Astrocyte (in vitro differentiated cells and primary cell): Measurements from ENCODE around the gene PHETA2. TPM values are rescaled to one million over a fixed set of nuclear protein-coding genes. Genes with fewer than 3 reads are reported as not detected.

Source experiments
- DNase-seq: peaks from one replicate; pipeline ENCODE4 v3.0.0-alpha.2; 2010; ENCODE audit warnings: low read depth
- FAIRE-seq: peaks from 2 replicates; lab custom pipeline; 2011; peaks lifted over from hg19 to GRCh38; lab: Jason Lieb, UNC
- H2AFZ ChIP-seq: 2 replicates; pipeline ENCODE4 v1.6.0; 2012; ENCODE audit warnings: low read depth, low read length, inconsistent platforms
- H3K27ac ChIP-seq: 2 replicates; pipeline ENCODE4 v1.5.1; 2011; ENCODE audit warnings: low read depth, low read length, inconsistent platforms
- H3K27me3 ChIP-seq: 2 replicates; pipeline ENCODE4 v1.6.0; 2011; ENCODE audit warnings: low read length, inconsistent platforms; ENCODE audit not compliant: insufficient read depth
- H3K36me3 ChIP-seq: 2 replicates; pipeline ENCODE4 v1.5.1; 2011; ENCODE audit warnings: low read length, inconsistent platforms; ENCODE audit not compliant: insufficient read depth
- H3K4me1 ChIP-seq: 2 replicates; pipeline ENCODE4 v1.5.1; 2011; ENCODE audit warnings: low read length, inconsistent platforms; ENCODE audit not compliant: insufficient read depth
- H3K4me2 ChIP-seq: 2 replicates; pipeline ENCODE4 v1.6.0; 2012; ENCODE audit warnings: low read length, inconsistent platforms
- H3K4me3 ChIP-seq: 2 replicates; pipeline ENCODE4 v1.5.1; 2011; ENCODE audit warnings: low read depth, mild to moderate bottlenecking, low read length, inconsistent platforms; ENCODE audit not compliant: insufficient read depth
- H3K79me2 ChIP-seq: 2 replicates; pipeline ENCODE4 v1.6.0; 2012; ENCODE audit warnings: mild to moderate bottlenecking, low read length, inconsistent platforms; ENCODE audit not compliant: insufficient read depth
- H3K9ac ChIP-seq: 2 replicates; pipeline ENCODE4 v1.6.0; 2012; ENCODE audit warnings: mild to moderate bottlenecking, low read length, inconsistent platforms
- H3K9me3 ChIP-seq: 2 replicates; pipeline ENCODE4 v1.5.1; 2012; ENCODE audit warnings: low read depth, mild to moderate bottlenecking, low read length, inconsistent platforms; ENCODE audit not compliant: insufficient read depth
- H4K20me1 ChIP-seq: 2 replicates; pipeline ENCODE4 v1.6.0; 2012; ENCODE audit warnings: low read length, inconsistent platforms; ENCODE audit not compliant: insufficient read depth
- H3K27ac Mint-ChIP-seq: one replicate; pipeline ENCODE4 v1.8.0; 2021; ENCODE audit warnings: mild to moderate bottlenecking, mixed read lengths; ENCODE audit not compliant: unreplicated experiment
- H3K27me3 Mint-ChIP-seq: one replicate; pipeline ENCODE4 v1.8.0; 2021; ENCODE audit warnings: low read depth, mixed read lengths; ENCODE audit not compliant: unreplicated experiment
- H3K36me3 Mint-ChIP-seq: one replicate; pipeline ENCODE4 v1.8.0; 2021; ENCODE audit warnings: low read depth, mixed read lengths; ENCODE audit not compliant: unreplicated experiment
- H3K4me1 Mint-ChIP-seq: one replicate; pipeline ENCODE4 v1.8.0; 2021; ENCODE audit warnings: low read depth, mixed read lengths; ENCODE audit not compliant: unreplicated experiment
- H3K4me3 Mint-ChIP-seq: one replicate; pipeline ENCODE4 v1.8.0; 2021; ENCODE audit warnings: mild to moderate bottlenecking, moderate library complexity, mixed read lengths; ENCODE audit not compliant: unreplicated experiment
- H3K9me3 Mint-ChIP-seq: one replicate; pipeline ENCODE4 v1.8.0; 2021; ENCODE audit warnings: mild to moderate bottlenecking, mixed read lengths; ENCODE audit not compliant: unreplicated experiment
- CTCF ChIP-seq: IDR thresholded peaks from 2 replicates; pipeline ENCODE4 v1.5.1; 2011; ENCODE audit warnings: low read depth, mild to moderate bottlenecking, inconsistent platforms, low read length, moderate library complexity; ENCODE audit not compliant: insufficient read depth
- EZH2 ChIP-seq: IDR thresholded peaks from 2 replicates; pipeline ENCODE4 v1.6.1; 2012; ENCODE audit warnings: mild to moderate bottlenecking, low read length, inconsistent platforms; ENCODE audit not compliant: insufficient read depth
- total RNA-seq: library from RNA; stranded (reverse); gene quantifications from 2 replicates; pipeline ENCODE4 v1.2.1, GENCODE V29; 2021

The PHETA2 gene
- total RNA-seq, 1 donor from 2014 or later, result 0.18 TPM

- Histone ChIP-seq H4K20me1 (no peaks in the 10 kb centered on the region), H3K4me3 (no peak overlapping the region), H3K79me2 (peaks cover 14% of the 10 kb centered on the region), H3K27me3 (no peaks in the 10 kb centered on the region), H3K9me3 (no peaks in the 10 kb centered on the region), H3K4me1 (peaks cover 20% of the 10 kb centered on the region), H3K4me2 (no peak overlapping the region), H2AFZ (no peak overlapping the region), H3K9ac (no peak overlapping the region), H3K36me3 (no peaks in the 10 kb centered on the region), H3K27ac (no peak overlapping the region)
- no peak overlapping the region for H3K27ac Mint-ChIP-seq
- peaks cover 4% of the 10 kb centered on the region for H3K36me3 Mint-ChIP-seq
- H3K4me3 Mint-ChIP-seq, result peak overlapping the region; percentile 45
- H3K4me1 Mint-ChIP-seq, result no peaks in the 10 kb centered on the region
- H3K9me3 Mint-ChIP-seq, result peaks cover 13% of the 10 kb centered on the region
- no peaks in the 10 kb centered on the region for H3K27me3 Mint-ChIP-seq
- FAIRE-seq, result no peak
- TF ChIP-seq CTCF, result no peak
- TF ChIP-seq EZH2, result no peak
- DNase-seq, result no peak
Measured at GRCh38 chr22:42072606-42073330, 1.3 kb upstream of the PHETA2 start.

GRCh38 chr22:42073621-42074041, 417 bp upstream of the PHETA2 start:
- H3K79me2 ChIP-seq, result peaks cover 14% of the 10 kb centered on the region
- Mint-ChIP-seq H3K36me3 (peaks cover 2% of the 10 kb centered on the region), H3K4me1 (no peaks in the 10 kb centered on the region), H3K27me3 (no peaks in the 10 kb centered on the region), H3K9me3 (peaks cover 13% of the 10 kb centered on the region), H3K27ac (no peak overlapping the region), H3K4me3 (no peak overlapping the region)
- H2AFZ ChIP-seq, result peak overlapping the region; percentile 86
- no peaks in the 10 kb centered on the region for H4K20me1 ChIP-seq
- peak overlapping the region; percentile 85 for H3K4me2 ChIP-seq
- TF ChIP-seq EZH2 (no peak), CTCF (no peak)
- H3K27ac ChIP-seq, result peak overlapping the region; percentile 64
- H3K4me3 ChIP-seq, result no peak overlapping the region
- FAIRE-seq (no peak), DNase-seq (no peak)
- no peaks in the 10 kb centered on the region for H3K9me3 ChIP-seq
- H3K27me3 ChIP-seq, result no peaks in the 10 kb centered on the region
- H3K9ac ChIP-seq, result peak overlapping the region; percentile 90
- no peaks in the 10 kb centered on the region for H3K36me3 ChIP-seq
- peaks cover 22% of the 10 kb centered on the region for H3K4me1 ChIP-seq
